ENCODE measurements around the gene TFEC.

Gene TFEC

DNA sequence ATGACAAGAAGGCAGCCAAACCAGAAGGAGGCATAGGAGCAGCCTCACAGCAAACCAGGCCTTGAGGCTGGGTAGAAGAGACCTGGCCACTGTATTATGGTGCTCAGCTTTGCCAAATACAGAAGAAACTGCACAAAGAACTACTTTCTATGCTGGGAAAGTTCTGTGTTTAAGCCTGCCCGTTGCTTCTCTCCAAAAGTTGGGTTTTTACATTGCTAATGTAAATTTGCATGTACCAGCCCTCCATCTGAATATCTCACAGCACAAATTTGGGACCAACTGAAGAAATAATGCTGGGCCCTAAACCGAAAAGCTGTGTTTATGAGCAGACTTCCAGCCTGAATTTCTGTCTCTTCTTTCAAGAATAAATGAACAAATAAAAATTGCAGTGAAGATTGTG, 145.0 kb downstream of the TFEC start:
- TF ChIP-seq, protein P1, sequence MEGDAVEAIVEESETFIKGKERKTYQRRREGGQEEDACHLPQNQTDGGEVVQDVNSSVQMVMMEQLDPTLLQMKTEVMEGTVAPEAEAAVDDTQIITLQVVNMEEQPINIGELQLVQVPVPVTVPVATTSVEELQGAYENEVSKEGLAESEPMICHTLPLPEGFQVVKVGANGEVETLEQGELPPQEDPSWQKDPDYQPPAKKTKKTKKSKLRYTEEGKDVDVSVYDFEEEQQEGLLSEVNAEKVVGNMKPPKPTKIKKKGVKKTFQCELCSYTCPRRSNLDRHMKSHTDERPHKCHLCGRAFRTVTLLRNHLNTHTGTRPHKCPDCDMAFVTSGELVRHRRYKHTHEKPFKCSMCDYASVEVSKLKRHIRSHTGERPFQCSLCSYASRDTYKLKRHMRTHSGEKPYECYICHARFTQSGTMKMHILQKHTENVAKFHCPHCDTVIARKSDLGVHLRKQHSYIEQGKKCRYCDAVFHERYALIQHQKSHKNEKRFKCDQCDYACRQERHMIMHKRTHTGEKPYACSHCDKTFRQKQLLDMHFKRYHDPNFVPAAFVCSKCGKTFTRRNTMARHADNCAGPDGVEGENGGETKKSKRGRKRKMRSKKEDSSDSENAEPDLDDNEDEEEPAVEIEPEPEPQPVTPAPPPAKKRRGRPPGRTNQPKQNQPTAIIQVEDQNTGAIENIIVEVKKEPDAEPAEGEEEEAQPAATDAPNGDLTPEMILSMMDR (IDR thresholded peaks at IDR 0.05; ENCODE audit: low read depth, low read length, missing control alignments) = no peak
- no peak for DNase-seq (ENCODE audit: low read depth)
- in situ Hi-C loops (cut with HindIII; ENCODE audit: low sequenced_read_pairs) = no loop called here
- no peak overlapping the region for H3K4me3 ChIP-seq (ENCODE audit: low read depth, low read length)

Data from astrocyte of the cerebellum (primary cell).